Measurements from ENCODE around the gene U2AF1L4.

DNA sequence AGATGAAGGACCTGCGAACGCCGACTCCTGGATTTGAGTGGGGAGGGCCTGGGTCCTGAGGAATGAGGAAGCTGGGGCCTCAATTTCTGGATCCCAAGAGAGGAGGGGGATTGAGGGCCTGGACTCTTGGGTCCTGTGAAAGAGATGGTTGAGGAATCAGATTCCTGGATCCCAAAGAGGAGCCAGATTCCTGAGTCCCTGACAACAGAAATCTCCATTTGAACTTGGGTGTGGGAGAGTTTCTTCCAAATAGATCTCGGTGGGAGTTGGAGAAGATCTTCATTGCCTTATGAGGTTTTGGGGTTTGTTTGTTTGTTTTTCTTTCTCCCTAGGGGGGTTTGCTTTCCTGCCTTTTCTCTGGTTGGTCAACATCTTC, 857 bp upstream of the U2AF1L4 start:
- TF ChIP-seq CTCF (IDR thresholded peaks at IDR 0.05; ENCODE audit: low read depth, low read length) (no peak), EZH2phosphoT487 (IDR thresholded peaks at IDR 0.05; ENCODE audit: low read depth) (no peak)

Measured in OCI-LY3 (cell line).